Measurements from ENCODE around the gene EDIL3.

DNA sequence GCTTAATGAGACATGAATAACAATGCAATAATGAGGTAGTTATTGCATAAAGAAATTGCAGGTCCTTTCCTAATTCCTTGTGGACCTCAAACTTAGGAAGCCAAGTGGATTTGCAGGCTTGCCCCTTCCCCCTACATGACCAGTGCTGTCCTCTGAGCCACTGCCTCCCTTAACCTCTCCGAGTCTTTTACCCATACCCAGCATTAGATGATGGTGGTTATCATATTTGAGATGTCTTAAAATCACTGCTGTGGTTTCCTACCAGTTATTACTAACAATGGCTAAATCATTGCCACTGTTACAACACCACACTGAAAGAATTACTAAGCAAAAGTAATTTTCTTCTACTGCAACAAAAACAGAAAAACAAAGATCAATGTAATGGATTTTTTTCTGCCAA, 170.8 kb downstream of the EDIL3 start:
- TF ChIP-seq POLR2A (IDR thresholded peaks at IDR 0.05; ENCODE audit: control extremely low read depth in 1 of 2, low read depth in 2 of 2, low read length in 2 of 2) (no peak), FOSL1 (IDR thresholded peaks at IDR 0.05; ENCODE audit: insufficient read depth, low read depth, low read length) (no peak), POLR2AphosphoS5 (IDR thresholded peaks at IDR 0.05; ENCODE audit: low read depth, low read length) (no peak), HDAC6 (IDR thresholded peaks at IDR 0.05; ENCODE audit: low read depth, low read length) (no peak), RFX5 (IDR thresholded peaks at IDR 0.05; ENCODE audit: borderline replicate concordance, low read depth, low read length) (no peak), TBP (IDR thresholded peaks at IDR 0.05; ENCODE audit: low read depth, low read length) (no peak), ZNF274 (IDR thresholded peaks at IDR 0.05; ENCODE audit: borderline replicate concordance, extremely low read depth, low read length) (no peak), TEAD4 (IDR thresholded peaks at IDR 0.05; ENCODE audit: low read depth, low read length) (no peak), SAP30 (IDR thresholded peaks at IDR 0.05; ENCODE audit: insufficient read depth, insufficient replicate concordance, low read length) (no peak), KDM1A (IDR thresholded peaks at IDR 0.05; ENCODE audit: borderline replicate concordance, low read length) (no peak), JUND (IDR thresholded peaks at IDR 0.05; ENCODE audit: low read length) (no peak), PHF8 (conservative IDR thresholded peaks at IDR 0.05; ENCODE audit: low read depth, low read length) (no peak)
- TF ChIP-seq, protein P1, sequence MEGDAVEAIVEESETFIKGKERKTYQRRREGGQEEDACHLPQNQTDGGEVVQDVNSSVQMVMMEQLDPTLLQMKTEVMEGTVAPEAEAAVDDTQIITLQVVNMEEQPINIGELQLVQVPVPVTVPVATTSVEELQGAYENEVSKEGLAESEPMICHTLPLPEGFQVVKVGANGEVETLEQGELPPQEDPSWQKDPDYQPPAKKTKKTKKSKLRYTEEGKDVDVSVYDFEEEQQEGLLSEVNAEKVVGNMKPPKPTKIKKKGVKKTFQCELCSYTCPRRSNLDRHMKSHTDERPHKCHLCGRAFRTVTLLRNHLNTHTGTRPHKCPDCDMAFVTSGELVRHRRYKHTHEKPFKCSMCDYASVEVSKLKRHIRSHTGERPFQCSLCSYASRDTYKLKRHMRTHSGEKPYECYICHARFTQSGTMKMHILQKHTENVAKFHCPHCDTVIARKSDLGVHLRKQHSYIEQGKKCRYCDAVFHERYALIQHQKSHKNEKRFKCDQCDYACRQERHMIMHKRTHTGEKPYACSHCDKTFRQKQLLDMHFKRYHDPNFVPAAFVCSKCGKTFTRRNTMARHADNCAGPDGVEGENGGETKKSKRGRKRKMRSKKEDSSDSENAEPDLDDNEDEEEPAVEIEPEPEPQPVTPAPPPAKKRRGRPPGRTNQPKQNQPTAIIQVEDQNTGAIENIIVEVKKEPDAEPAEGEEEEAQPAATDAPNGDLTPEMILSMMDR (IDR thresholded peaks at IDR 0.05; ENCODE audit: control extremely low read depth in 1 of 3, insufficient read depth in 1 of 3, low read depth in 1 of 3, low read length in 3 of 3), result no peak
- TF ChIP-seq, protein P2, sequence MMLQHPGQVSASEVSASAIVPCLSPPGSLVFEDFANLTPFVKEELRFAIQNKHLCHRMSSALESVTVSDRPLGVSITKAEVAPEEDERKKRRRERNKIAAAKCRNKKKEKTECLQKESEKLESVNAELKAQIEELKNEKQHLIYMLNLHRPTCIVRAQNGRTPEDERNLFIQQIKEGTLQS (IDR thresholded peaks at IDR 0.05; ENCODE audit: insufficient read depth, low read depth, low read length), result no peak

All from H1 (cell line).